Peyer's patch (tissue), 4 donors: ENCODE data around the gene PLCXD1. TPM values are rescaled to one million over a fixed set of nuclear protein-coding genes. Genes with fewer than 3 reads are reported as not detected.

ENCODE experiments used
- DNase-seq, 3 donors: peaks; one replicate each; pipeline ENCODE4 v3.0.0-alpha.2; 2017 to 2019
- H3K27ac ChIP-seq, 4 donors: fragments of 200-600 bp; sonication (generic); one replicate each; pipeline ENCODE4 v1.5.1; 2016 to 2019
- H3K27me3 ChIP-seq, 2 donors: fragments of 200-600 bp; sonication (generic); one replicate each; pipeline ENCODE4 v1.5.1; 2019
- H3K36me3 ChIP-seq, 3 donors: fragments of 200-600 bp; sonication (generic); one replicate each; pipeline ENCODE4 v1.5.1; 2016 to 2019
- H3K4me1 ChIP-seq, 4 donors: fragments of 200-600 bp; sonication (generic); one replicate each; pipeline ENCODE4 v1.5.1; 2016 to 2019
- H3K4me3 ChIP-seq, 4 donors: fragments of 200-600 bp; sonication (generic); 1 replicate in 3 of 4; 2 replicates in 1 of 4; pipeline ENCODE4 v1.5.1; 2016 to 2019; ENCODE audit warnings: mild to moderate bottlenecking in 1 of 4
- H3K9me3 ChIP-seq, 4 donors: fragments of 200-600 bp; sonication (generic); one replicate each; pipeline ENCODE4 v1.5.1; 2016 to 2019; ENCODE audit warnings: mild to moderate bottlenecking in 1 of 4
- POLR2A ChIP-seq, 2 donors: fragments of 450-650 bp; IDR thresholded peaks; one replicate each; pipeline ENCODE4 v1.5.1; 2017; ENCODE audit warnings: antibody characterized with exemption in 2 of 2, mild to moderate bottlenecking in 2 of 2, moderate library complexity in 2 of 2
- total RNA-seq, 4 donors: library from RNA; depleted of rRNA; stranded (reverse); fragments of >200 nt; gene quantifications; one replicate each; pipeline ENCODE4 v1.1.0, GENCODE V29; 2016
- TF ChIP-seq, protein P1 (sequence below), 6 experiments: fragments of 450-650 bp in 4 of 6; fragments of 200-600 bp in 2 of 6; sonication (generic) in 1 of 6; IDR thresholded peaks; one replicate each; pipeline ENCODE4 v1.5.1; 2017 to 2019; ENCODE audit warnings: antibody characterized with exemption in 6 of 6, mild to moderate bottlenecking in 3 of 6, moderate library complexity in 1 of 6

PLCXD1 gene
- total RNA-seq, 4 donors from 2014 or later, result 12.7 to 73.4 (median 18.9) TPM

DNA sequence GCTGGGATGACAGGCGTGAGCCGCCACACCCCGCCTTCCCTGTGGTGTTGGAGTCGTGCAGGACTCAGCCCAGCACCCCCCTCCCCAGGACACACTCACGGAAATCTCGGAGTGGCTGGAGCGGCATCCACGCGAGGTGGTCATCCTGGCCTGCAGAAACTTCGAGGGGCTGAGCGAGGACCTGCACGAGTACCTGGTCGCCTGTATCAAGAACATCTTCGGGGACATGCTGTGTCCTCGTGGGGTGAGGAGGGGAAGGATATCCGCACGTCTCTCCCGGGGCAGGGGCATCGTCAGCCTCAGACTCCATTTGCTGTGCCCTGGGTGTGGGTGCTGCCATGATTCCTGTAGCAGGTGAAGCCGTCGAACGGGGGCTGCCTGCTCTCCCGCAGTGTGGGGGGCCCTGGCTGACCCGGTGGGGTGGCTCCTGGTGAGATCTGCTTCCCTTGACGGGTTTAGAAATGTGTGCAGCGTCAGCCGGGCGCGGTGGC, 10.3 kb downstream of the PLCXD1 start:
- H3K4me3 ChIP-seq, result no peak overlapping the region
- no peaks in the 10 kb centered on the region for H3K4me1 ChIP-seq
- H3K27ac ChIP-seq, result no peak overlapping the region
- no peaks in the 10 kb centered on the region for H3K9me3 ChIP-seq
- H3K36me3 ChIP-seq, result peaks cover 0 to 61% (median 0%) of the 10 kb centered on the region in 3 donors
- H3K27me3 ChIP-seq, result no peaks in the 10 kb centered on the region
- TF ChIP-seq, protein P1, sequence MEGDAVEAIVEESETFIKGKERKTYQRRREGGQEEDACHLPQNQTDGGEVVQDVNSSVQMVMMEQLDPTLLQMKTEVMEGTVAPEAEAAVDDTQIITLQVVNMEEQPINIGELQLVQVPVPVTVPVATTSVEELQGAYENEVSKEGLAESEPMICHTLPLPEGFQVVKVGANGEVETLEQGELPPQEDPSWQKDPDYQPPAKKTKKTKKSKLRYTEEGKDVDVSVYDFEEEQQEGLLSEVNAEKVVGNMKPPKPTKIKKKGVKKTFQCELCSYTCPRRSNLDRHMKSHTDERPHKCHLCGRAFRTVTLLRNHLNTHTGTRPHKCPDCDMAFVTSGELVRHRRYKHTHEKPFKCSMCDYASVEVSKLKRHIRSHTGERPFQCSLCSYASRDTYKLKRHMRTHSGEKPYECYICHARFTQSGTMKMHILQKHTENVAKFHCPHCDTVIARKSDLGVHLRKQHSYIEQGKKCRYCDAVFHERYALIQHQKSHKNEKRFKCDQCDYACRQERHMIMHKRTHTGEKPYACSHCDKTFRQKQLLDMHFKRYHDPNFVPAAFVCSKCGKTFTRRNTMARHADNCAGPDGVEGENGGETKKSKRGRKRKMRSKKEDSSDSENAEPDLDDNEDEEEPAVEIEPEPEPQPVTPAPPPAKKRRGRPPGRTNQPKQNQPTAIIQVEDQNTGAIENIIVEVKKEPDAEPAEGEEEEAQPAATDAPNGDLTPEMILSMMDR (IDR thresholded peaks at IDR 0.05), result no peak
- no peak for TF ChIP-seq POLR2A (IDR thresholded peaks at IDR 0.05)
- DNase-seq, result no peak

- H3K4me3 ChIP-seq, result no peak overlapping the region
- DNase-seq, result peak in 1 of 3 donors; percentile 40
- peaks cover 0 to 58% (median 0%) of the 10 kb centered on the region in 3 donors for H3K36me3 ChIP-seq
- H3K27me3 ChIP-seq, result no peaks in the 10 kb centered on the region
- TF ChIP-seq, protein P1 (IDR thresholded peaks at IDR 0.05), result no peak
- TF ChIP-seq POLR2A (IDR thresholded peaks at IDR 0.05), result no peak
- no peaks in the 10 kb centered on the region for H3K4me1 ChIP-seq
- H3K9me3 ChIP-seq, result no peaks in the 10 kb centered on the region
- no peak overlapping the region for H3K27ac ChIP-seq
These were observed 12.0 kb downstream of the PLCXD1 start for GRCh38 chrX:292900-293897.

DNA sequence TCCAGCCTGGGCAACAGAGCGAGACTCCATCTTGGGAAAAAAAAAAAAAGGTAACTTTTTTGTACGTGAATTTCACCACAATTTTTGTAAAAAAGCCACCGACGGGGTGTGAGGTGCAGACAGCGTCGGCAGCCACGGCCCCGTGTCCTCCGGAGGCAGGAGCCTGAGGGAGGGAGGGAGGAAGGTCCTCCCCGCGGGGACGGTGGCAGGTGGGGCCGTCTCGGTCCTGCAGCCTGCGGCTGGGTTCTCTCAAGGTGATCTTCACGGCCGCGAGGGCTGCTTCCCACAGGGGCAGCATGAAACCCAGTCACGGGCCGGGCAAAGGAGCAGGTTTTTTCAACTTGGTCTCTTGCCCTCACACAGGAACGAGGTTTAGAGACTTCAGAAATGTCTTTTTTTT, 14.0 kb downstream of the PLCXD1 start:
- no peaks in the 10 kb centered on the region for H3K27me3 ChIP-seq
- DNase-seq, result no peak
- TF ChIP-seq POLR2A (IDR thresholded peaks at IDR 0.05), result no peak
- TF ChIP-seq, protein P1 (IDR thresholded peaks at IDR 0.05), result no peak
- H3K27ac ChIP-seq, result no peak overlapping the region
- H3K4me3 ChIP-seq, result no peak overlapping the region
- no peaks in the 10 kb centered on the region for H3K9me3 ChIP-seq
- no peaks in the 10 kb centered on the region for H3K4me1 ChIP-seq
- peaks cover 0 to 49% (median 0%) of the 10 kb centered on the region in 3 donors for H3K36me3 ChIP-seq

DNA sequence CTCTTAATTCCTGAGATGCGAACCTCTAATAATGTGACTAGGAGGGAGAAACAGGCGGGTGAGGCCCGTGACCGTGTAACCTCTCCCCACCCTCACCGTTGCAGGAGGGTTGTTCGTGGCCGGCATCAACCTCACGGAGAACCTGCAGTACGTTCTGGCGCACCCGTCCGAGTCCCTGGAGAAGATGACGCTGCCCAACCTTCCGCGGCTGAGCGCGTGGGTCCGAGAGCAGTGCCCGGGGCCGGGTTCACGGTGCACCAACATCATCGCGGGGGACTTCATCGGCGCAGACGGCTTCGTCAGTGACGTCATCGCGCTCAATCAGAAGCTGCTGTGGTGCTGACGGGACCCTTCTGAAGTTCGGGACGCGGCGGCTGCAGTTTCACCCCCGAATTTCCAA, 17.8 kb downstream of the PLCXD1 start:
- no peaks in the 10 kb centered on the region for H3K9me3 ChIP-seq
- no peak for TF ChIP-seq POLR2A (IDR thresholded peaks at IDR 0.05)
- TF ChIP-seq, protein P1 (IDR thresholded peaks at IDR 0.05), result no peak
- H3K27me3 ChIP-seq, result no peaks in the 10 kb centered on the region
- peaks cover 0 to 33% (median 0%) of the 10 kb centered on the region in 3 donors for H3K36me3 ChIP-seq
- DNase-seq, result no peak
- H3K4me1 ChIP-seq, result no peaks in the 10 kb centered on the region
- no peak overlapping the region for H3K27ac ChIP-seq
- H3K4me3 ChIP-seq, result no peak overlapping the region

GRCh38 chrX:300334-300733, 19.2 kb downstream of the PLCXD1 start:
- no peaks in the 10 kb centered on the region for H3K27me3 ChIP-seq
- no peaks in the 10 kb centered on the region for H3K4me1 ChIP-seq
- H3K36me3 ChIP-seq, result peaks cover 0 to 46% (median 0%) of the 10 kb centered on the region in 3 donors
- H3K4me3 ChIP-seq, result no peak overlapping the region
- no peaks in the 10 kb centered on the region for H3K9me3 ChIP-seq
- H3K27ac ChIP-seq, result no peak overlapping the region
- no peak for DNase-seq
- TF ChIP-seq, protein P1 (IDR thresholded peaks at IDR 0.05), result no peak
- TF ChIP-seq POLR2A (IDR thresholded peaks at IDR 0.05), result no peak
